Breast epithelium (tissue), 3 donors: ENCODE data around the gene RERGL.

Experiments
- POLR2A ChIP-seq: fragments of 450-650 bp; IDR thresholded peaks from one replicate; pipeline ENCODE4 v1.6.1; 2016; ENCODE audit warnings: antibody characterized with exemption, mild to moderate bottlenecking, moderate library complexity
- TF ChIP-seq, protein P1 (sequence below), 3 donors: fragments of 450-650 bp; IDR thresholded peaks; one replicate each; pipeline ENCODE4 v1.5.1; 2016 to 2017; ENCODE audit warnings: antibody characterized with exemption in 3 of 3, mild to moderate bottlenecking in 3 of 3, moderate library complexity in 3 of 3

DNA sequence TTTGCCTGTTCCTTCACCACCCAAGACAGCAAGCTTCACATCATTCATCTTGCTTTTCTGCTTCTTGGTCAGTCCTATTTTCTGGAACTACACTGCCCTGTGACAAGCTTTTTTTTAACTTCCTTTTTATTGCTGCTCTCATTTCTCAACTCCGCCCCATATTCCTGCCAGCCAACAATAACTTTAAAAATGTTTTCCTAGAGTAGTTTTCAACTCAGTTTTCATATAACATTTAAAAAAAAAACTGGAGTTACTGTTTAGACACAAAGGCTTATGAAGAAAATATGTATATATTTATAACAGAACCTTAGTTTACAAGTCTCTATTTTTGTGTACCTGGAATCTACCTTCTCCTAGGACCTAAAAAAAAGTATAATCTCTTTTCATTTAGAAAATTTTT, at the start of gene RERGL:
- no peak for TF ChIP-seq POLR2A
- TF ChIP-seq, protein P1, sequence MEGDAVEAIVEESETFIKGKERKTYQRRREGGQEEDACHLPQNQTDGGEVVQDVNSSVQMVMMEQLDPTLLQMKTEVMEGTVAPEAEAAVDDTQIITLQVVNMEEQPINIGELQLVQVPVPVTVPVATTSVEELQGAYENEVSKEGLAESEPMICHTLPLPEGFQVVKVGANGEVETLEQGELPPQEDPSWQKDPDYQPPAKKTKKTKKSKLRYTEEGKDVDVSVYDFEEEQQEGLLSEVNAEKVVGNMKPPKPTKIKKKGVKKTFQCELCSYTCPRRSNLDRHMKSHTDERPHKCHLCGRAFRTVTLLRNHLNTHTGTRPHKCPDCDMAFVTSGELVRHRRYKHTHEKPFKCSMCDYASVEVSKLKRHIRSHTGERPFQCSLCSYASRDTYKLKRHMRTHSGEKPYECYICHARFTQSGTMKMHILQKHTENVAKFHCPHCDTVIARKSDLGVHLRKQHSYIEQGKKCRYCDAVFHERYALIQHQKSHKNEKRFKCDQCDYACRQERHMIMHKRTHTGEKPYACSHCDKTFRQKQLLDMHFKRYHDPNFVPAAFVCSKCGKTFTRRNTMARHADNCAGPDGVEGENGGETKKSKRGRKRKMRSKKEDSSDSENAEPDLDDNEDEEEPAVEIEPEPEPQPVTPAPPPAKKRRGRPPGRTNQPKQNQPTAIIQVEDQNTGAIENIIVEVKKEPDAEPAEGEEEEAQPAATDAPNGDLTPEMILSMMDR (IDR thresholded peaks at IDR 0.05), result no peak
